ENCODE data around the gene SMTNL2. TPM values are rescaled to one million over a fixed set of nuclear protein-coding genes. Genes with fewer than 3 reads are reported as not detected.
"Not testable (repeated sequence)": the region's sequence is repeated elsewhere in the genome, so short reads cannot be mapped to it uniquely, and the experiment has no call there.

Gene SMTNL2
- total RNA-seq, 3 donors from 2014 or later = 0.16 to 1.8 (median 0.98) TPM

DNA sequence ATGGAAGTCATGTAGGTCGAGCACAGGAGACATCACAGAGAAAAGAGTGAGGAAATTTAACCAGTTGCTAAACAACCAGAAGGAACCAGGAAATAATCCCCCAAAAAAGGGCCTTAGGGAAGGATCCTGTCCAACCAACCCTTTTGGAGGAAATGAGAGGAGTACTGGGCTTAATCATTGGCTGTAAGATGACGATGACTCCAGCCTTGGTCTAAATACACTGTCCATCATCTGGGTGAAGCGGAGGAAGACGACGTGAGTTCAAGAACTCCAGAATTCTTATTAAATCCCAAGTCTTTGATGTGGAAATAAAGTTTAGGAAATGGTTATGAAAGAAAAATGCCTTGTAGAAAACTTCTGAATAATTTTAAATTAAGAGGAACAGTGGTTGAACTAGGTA lies 68.7 kb downstream of the SMTNL2 start:
- Histone ChIP-seq H3K4me3 (no peak overlapping the region), H3K9me3 (no peaks in the 10 kb centered on the region), H3K27me3 (no peaks in the 10 kb centered on the region), H3K27ac (no peak overlapping the region), H3K36me3 (no peaks in the 10 kb centered on the region), H3K4me1 (no peaks in the 10 kb centered on the region)
- DNase-seq (ENCODE audit: low spot score in 2 of 2) = no peak
- no peak for TF ChIP-seq POLR2A (IDR thresholded peaks at IDR 0.05)
- TF ChIP-seq, protein P1, sequence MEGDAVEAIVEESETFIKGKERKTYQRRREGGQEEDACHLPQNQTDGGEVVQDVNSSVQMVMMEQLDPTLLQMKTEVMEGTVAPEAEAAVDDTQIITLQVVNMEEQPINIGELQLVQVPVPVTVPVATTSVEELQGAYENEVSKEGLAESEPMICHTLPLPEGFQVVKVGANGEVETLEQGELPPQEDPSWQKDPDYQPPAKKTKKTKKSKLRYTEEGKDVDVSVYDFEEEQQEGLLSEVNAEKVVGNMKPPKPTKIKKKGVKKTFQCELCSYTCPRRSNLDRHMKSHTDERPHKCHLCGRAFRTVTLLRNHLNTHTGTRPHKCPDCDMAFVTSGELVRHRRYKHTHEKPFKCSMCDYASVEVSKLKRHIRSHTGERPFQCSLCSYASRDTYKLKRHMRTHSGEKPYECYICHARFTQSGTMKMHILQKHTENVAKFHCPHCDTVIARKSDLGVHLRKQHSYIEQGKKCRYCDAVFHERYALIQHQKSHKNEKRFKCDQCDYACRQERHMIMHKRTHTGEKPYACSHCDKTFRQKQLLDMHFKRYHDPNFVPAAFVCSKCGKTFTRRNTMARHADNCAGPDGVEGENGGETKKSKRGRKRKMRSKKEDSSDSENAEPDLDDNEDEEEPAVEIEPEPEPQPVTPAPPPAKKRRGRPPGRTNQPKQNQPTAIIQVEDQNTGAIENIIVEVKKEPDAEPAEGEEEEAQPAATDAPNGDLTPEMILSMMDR (IDR thresholded peaks at IDR 0.05) = no peak
- no peak for TF ChIP-seq POLR2AphosphoS5 (IDR thresholded peaks at IDR 0.05)
- intact Hi-C loops (cut with DNase I; ENCODE audit: low total_unique reads) = no loop called here

DNA sequence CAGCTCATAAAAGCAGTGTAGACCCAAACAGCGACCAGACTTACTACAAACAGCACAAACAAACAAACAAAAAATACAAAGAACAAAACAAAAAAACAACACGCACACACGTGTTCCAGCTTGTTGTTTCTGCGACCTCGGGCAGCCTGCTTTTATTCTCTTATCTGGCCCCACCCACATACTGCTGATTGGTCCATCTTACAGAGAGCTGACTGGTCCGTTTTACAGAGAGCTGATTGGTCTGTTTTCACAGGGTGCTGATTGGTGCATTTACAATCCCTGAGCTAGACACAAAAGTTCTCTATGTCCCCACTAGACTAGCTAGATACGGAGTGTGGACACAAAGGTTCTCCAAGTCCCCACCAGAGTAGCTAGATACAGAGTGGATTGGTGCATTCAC lies 71.6 kb downstream of the SMTNL2 start:
- H3K27me3 ChIP-seq; DNase-seq (ENCODE audit: low spot score in 2 of 2); H3K27ac ChIP-seq; H3K9me3 ChIP-seq; intact Hi-C loops (cut with DNase I; ENCODE audit: low total_unique reads); H3K4me1 ChIP-seq; H3K4me3 ChIP-seq; H3K36me3 ChIP-seq: not testable (repeated sequence)

DNA sequence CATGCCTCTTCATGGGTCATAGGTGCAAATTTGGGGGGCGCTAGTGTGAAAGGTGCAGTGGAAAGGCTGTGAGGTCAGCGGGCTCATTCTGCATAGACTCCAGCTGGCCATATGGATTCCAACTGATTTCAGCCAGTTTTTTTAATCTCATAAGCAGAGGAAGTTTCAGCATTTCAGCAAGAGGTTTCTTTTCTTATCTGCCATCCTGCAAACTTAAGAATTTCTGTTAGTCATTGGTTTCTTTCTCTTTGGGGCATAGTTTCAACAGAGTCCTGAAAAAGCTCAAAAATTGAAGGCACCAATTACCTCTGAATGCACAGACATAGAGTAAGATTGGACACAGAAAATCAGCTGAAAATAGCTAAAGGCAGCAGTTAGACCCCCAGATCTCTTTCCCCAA lies 73.3 kb downstream of the SMTNL2 start:
- H3K36me3 ChIP-seq = no peaks in the 10 kb centered on the region
- TF ChIP-seq, protein P1 (IDR thresholded peaks at IDR 0.05) = no peak
- TF ChIP-seq POLR2AphosphoS5 (IDR thresholded peaks at IDR 0.05) (no peak), POLR2A (IDR thresholded peaks at IDR 0.05) (no peak)
- DNase-seq (ENCODE audit: low spot score in 2 of 2) = no peak
- H3K4me1 ChIP-seq = no peaks in the 10 kb centered on the region
- no peaks in the 10 kb centered on the region for H3K9me3 ChIP-seq
- H3K27me3 ChIP-seq = no peaks in the 10 kb centered on the region
- intact Hi-C loops (cut with DNase I; ENCODE audit: low total_unique reads) = no loop called here
- no peak overlapping the region for H3K4me3 ChIP-seq
- H3K27ac ChIP-seq = no peak overlapping the region

Other genes with a start within 250 kb of the SMTNL2 start
- gene UBE2G1, start 217.9 kb upstream of the SMTNL2 start, total RNA-seq = 10 to 100 TPM; 43.3 to 56.5 (median 43.4) TPM
- gene SPNS3, start 150.6 kb upstream of the SMTNL2 start, total RNA-seq = under 1 TPM in 1 of 3 donors, not detected in 2; 0.15 TPM
- gene SPNS2, start 85.6 kb upstream of the SMTNL2 start, total RNA-seq = 10 to 100 TPM in 2 of 3 donors, 1 to 10 TPM in 1; 5.3 to 14.1 (median 11.5) TPM
- gene MYBBP1A, start 29.1 kb upstream of the SMTNL2 start, total RNA-seq = 10 to 100 TPM; 26.9 to 61.6 (median 50.1) TPM
- 10 to 100 TPM in 2 of 3 donors, not detected in 1; 12.8 to 33.8 TPM for gene GGT6, start 24.0 kb upstream of the SMTNL2 start, total RNA-seq
- gene ALOX15, start 57.1 kb downstream of the SMTNL2 start, total RNA-seq = 10 to 100 TPM in 1 of 3 donors, under 1 TPM in 1, not detected in 1; 0.98 to 47.9 TPM
- gene PELP1, start 119.6 kb downstream of the SMTNL2 start, total RNA-seq = 10 to 100 TPM; 17.0 to 26.9 (median 21.0) TPM
- 10 to 100 TPM; 25.2 to 67.4 (median 42.3) TPM for gene ARRB2, start 126.1 kb downstream of the SMTNL2 start, total RNA-seq
- 10 to 100 TPM; 29.3 to 41.7 (median 30.8) TPM for gene MED11, start 146.9 kb downstream of the SMTNL2 start, total RNA-seq
- gene ZMYND15, start 155.3 kb downstream of the SMTNL2 start, total RNA-seq = 1 to 10 TPM in 1 of 3 donors, under 1 TPM in 2; 0.96 to 2.3 (median 0.98) TPM
- 10 to 100 TPM; 13.8 to 25.8 (median 18.6) TPM for gene CXCL16, start 155.4 kb downstream of the SMTNL2 start, total RNA-seq
- not detected for gene TM4SF5, start 187.4 kb downstream of the SMTNL2 start, total RNA-seq
- gene VMO1, start 201.8 kb downstream of the SMTNL2 start, total RNA-seq = 1 to 10 TPM in 2 of 3 donors, under 1 TPM in 1; 0.98 to 5.0 (median 2.6) TPM
- gene GLTPD2, start 204.4 kb downstream of the SMTNL2 start, total RNA-seq = not detected
- 100 to 1,000 TPM; 133 to 183 (median 164) TPM for gene PSMB6, start 211.6 kb downstream of the SMTNL2 start, total RNA-seq
- gene PLD2, start 222.6 kb downstream of the SMTNL2 start, total RNA-seq = 10 to 100 TPM; 17.1 to 40.6 (median 30.3) TPM
- gene MINK1, start 248.8 kb downstream of the SMTNL2 start, total RNA-seq = 10 to 100 TPM; 25.9 to 58.7 (median 42.0) TPM